ENCODE measurements around the gene RAD9A.

DNA sequence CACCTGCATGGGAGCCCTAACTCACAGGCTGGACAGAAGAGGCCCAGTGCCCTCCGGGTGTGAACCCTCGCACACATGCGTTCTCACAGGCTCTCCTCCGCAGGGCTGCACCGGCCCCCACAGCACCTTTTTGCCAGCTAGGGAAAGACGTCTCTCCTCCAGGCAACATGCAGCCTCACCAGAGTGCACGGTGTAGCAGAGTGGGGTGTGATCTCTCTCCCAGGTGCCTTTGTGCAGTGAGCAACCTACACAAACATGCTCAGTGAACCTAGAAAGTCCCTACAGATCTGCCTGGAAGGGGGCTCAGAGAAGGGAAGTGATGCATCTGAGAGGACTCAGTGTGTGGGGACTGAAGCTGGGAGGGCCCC, 20.0 kb downstream of the RAD9A start:
- TF ChIP-seq EZH2phosphoT487 (IDR thresholded peaks at IDR 0.05; ENCODE audit: borderline replicate concordance, low read depth) (no peak), FOXJ3 (CRISPR knock-in tag; IDR thresholded peaks at IDR 0.05) (no peak), TAF1 (IDR thresholded peaks at IDR 0.05; ENCODE audit: borderline replicate concordance, low read depth, low read length) (no peak), POLR2AphosphoS5 (IDR thresholded peaks at IDR 0.05; ENCODE audit: low read depth, low read length) (no peak), FOXM1 (IDR thresholded peaks at IDR 0.05; ENCODE audit: low read depth) (no peak)
- TF ChIP-seq, protein P1, sequence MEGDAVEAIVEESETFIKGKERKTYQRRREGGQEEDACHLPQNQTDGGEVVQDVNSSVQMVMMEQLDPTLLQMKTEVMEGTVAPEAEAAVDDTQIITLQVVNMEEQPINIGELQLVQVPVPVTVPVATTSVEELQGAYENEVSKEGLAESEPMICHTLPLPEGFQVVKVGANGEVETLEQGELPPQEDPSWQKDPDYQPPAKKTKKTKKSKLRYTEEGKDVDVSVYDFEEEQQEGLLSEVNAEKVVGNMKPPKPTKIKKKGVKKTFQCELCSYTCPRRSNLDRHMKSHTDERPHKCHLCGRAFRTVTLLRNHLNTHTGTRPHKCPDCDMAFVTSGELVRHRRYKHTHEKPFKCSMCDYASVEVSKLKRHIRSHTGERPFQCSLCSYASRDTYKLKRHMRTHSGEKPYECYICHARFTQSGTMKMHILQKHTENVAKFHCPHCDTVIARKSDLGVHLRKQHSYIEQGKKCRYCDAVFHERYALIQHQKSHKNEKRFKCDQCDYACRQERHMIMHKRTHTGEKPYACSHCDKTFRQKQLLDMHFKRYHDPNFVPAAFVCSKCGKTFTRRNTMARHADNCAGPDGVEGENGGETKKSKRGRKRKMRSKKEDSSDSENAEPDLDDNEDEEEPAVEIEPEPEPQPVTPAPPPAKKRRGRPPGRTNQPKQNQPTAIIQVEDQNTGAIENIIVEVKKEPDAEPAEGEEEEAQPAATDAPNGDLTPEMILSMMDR (IDR thresholded peaks at IDR 0.05): no peak
